ENCODE results near the gene PELI2.

The PELI2 gene

DNA sequence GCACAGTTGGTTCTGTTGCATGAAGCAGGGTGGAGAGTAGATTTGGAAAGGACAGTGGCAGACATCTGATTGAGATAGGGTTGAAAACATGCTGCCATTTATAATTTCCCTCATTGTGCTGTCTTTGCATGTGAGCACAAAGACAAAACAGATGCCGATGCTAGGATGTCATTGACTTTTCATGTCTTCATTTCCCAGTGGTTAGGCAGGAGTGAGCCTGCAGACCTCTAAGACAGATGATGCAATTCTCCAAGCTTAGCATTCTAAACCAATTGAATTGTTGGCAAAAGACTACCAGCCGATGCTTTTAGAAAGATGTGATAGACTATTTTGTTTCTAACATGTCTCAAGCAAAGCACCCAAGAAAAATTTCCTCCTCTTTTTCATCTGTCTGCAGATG is 37.1 kb upstream of the PELI2 start:
- H3K4me1 ChIP-seq (ENCODE audit: control insufficient read depth, insufficient read depth, low read length) = no peaks in the 10 kb centered on the region
- ChIA-PET CTCF (no interaction called here), POLR2A (no interaction called here)
- no peaks in the 10 kb centered on the region for H3K9me3 ChIP-seq (ENCODE audit: control insufficient read depth, insufficient read depth, low read depth, low read length)
- H3K4me3 ChIP-seq (ENCODE audit: low read depth, low read length) = no peak overlapping the region
- no peaks in the 10 kb centered on the region for H3K36me3 ChIP-seq (ENCODE audit: control insufficient read depth in 2 of 2, insufficient read depth in 1 of 2, low read length in 2 of 2)
- no peak overlapping the region for H3K27ac ChIP-seq (ENCODE audit: extremely low read depth, low read depth, low read length)
- TF ChIP-seq, protein P1, sequence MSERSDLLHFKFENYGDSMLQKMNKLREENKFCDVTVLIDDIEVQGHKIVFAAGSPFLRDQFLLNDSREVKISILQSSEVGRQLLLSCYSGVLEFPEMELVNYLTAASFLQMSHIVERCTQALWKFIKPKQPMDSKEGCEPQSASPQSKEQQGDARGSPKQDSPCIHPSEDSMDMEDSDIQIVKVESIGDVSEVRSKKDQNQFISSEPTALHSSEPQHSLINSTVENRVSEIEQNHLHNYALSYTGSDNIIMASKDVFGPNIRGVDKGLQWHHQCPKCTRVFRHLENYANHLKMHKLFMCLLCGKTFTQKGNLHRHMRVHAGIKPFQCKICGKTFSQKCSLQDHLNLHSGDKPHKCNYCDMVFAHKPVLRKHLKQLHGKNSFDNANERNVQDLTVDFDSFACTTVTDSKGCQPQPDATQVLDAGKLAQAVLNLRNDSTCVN (tag by site-specific recombination; optimal IDR thresholded peaks at IDR 0.05) = no peak
- TF ChIP-seq ZNF175 (tag by site-specific recombination; IDR thresholded peaks at IDR 0.05) (no peak), ZNF555 (tag by site-specific recombination; conservative IDR thresholded peaks at IDR 0.05) (no peak), ZNF585B (tag by site-specific recombination; IDR thresholded peaks at IDR 0.05) (no peak), ZNF239 (tag by site-specific recombination; IDR thresholded peaks at IDR 0.05) (no peak), ZNF529 (tag by site-specific recombination; IDR thresholded peaks at IDR 0.05; ENCODE audit: insufficient replicate concordance) (no peak), ZNF660 (tag by site-specific recombination; IDR thresholded peaks at IDR 0.05) (no peak), ZNF707 (tag by site-specific recombination; IDR thresholded peaks at IDR 0.05) (no peak), ZNF391 (tag by site-specific recombination; IDR thresholded peaks at IDR 0.05; ENCODE audit: borderline replicate concordance, low read depth) (no peak), OVOL3 (tag by site-specific recombination; IDR thresholded peaks at IDR 0.05) (no peak)
- TF ChIP-seq, protein P2, sequence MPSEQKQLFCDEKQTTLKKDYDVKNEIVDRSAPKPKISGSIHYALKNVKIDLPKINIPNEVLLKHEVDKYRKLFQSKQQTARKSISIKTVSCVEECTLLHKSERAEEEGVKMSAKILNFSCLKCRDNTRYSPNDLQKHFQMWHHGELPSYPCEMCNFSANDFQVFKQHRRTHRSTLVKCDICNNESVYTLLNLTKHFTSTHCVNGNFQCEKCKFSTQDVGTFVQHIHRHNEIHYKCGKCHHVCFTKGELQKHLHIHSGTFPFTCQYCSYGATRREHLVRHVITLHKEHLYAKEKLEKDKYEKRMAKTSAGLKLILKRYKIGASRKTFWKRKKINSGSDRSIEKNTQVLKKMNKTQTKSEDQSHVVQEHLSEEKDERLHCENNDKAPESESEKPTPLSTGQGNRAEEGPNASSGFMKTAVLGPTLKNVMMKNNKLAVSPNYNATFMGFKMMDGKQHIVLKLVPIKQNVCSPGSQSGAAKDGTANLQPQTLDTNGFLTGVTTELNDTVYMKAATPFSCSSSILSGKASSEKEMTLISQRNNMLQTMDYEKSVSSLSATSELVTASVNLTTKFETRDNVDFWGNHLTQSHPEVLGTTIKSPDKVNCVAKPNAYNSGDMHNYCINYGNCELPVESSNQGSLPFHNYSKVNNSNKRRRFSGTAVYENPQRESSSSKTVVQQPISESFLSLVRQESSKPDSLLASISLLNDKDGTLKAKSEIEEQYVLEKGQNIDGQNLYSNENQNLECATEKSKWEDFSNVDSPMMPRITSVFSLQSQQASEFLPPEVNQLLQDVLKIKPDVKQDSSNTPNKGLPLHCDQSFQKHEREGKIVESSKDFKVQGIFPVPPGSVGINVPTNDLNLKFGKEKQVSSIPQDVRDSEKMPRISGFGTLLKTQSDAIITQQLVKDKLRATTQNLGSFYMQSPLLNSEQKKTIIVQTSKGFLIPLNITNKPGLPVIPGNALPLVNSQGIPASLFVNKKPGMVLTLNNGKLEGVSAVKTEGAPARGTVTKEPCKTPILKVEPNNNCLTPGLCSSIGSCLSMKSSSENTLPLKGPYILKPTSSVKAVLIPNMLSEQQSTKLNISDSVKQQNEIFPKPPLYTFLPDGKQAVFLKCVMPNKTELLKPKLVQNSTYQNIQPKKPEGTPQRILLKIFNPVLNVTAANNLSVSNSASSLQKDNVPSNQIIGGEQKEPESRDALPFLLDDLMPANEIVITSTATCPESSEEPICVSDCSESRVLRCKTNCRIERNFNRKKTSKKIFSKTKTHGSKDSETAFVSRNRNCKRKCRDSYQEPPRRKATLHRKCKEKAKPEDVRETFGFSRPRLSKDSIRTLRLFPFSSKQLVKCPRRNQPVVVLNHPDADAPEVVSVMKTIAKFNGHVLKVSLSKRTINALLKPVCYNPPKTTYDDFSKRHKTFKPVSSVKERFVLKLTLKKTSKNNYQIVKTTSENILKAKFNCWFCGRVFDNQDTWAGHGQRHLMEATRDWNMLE (tag by site-specific recombination; conservative IDR thresholded peaks at IDR 0.05; ENCODE audit: low read depth) = no peak
- TF ChIP-seq, protein P3, sequence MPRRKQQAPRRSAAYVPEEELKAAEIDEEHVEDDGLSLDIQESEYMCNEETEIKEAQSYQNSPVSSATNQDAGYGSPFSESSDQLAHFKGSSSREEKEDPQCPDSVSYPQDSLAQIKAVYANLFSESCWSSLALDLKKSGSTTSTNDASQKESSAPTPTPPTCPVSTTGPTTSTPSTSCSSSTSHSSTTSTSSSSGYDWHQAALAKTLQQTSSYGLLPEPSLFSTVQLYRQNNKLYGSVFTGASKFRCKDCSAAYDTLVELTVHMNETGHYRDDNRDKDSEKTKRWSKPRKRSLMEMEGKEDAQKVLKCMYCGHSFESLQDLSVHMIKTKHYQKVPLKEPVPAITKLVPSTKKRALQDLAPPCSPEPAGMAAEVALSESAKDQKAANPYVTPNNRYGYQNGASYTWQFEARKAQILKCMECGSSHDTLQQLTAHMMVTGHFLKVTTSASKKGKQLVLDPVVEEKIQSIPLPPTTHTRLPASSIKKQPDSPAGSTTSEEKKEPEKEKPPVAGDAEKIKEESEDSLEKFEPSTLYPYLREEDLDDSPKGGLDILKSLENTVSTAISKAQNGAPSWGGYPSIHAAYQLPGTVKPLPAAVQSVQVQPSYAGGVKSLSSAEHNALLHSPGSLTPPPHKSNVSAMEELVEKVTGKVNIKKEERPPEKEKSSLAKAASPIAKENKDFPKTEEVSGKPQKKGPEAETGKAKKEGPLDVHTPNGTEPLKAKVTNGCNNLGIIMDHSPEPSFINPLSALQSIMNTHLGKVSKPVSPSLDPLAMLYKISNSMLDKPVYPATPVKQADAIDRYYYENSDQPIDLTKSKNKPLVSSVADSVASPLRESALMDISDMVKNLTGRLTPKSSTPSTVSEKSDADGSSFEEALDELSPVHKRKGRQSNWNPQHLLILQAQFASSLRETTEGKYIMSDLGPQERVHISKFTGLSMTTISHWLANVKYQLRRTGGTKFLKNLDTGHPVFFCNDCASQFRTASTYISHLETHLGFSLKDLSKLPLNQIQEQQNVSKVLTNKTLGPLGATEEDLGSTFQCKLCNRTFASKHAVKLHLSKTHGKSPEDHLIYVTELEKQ (tag by site-specific recombination; IDR thresholded peaks at IDR 0.05; ENCODE audit: borderline replicate concordance) = no peak

DNA sequence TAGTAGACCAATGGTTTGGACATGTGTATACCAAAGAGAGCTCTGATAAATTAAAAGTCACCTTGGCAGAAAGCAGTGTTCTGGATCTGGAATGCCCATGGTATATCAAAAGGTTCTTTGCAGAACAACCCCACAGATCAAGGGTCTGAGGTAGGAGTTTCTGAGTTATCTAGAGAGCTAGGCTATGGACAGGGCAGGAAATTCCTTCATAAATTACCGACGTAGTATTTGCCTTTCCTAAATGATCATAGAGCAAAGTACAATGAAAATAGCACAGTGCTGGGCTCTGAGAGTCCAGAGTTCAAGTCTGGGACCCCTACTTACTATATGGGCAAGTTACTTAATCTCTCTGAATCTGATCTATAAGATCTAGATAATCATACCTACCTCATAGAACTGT is 35.3 kb upstream of the PELI2 start:
- Histone ChIP-seq H3K4me3 (ENCODE audit: low read depth, low read length) (no peak overlapping the region), H3K4me1 (ENCODE audit: control insufficient read depth, insufficient read depth, low read length) (no peaks in the 10 kb centered on the region), H3K36me3 (ENCODE audit: control insufficient read depth in 2 of 2, insufficient read depth in 1 of 2, low read length in 2 of 2) (no peaks in the 10 kb centered on the region), H3K9me3 (ENCODE audit: control insufficient read depth, insufficient read depth, low read depth, low read length) (no peaks in the 10 kb centered on the region), H3K27ac (ENCODE audit: extremely low read depth, low read depth, low read length) (no peak overlapping the region)
- ChIA-PET POLR2A (no interaction called here), CTCF (no interaction called here)
- TF ChIP-seq ZNF473 (tag by site-specific recombination; IDR thresholded peaks at IDR 0.05) (no peak), ZNF664 (tag by site-specific recombination; IDR thresholded peaks at IDR 0.05) (no peak), CTCF (tag by site-specific recombination; IDR thresholded peaks at IDR 0.05) (no peak), ZNF610 (tag by site-specific recombination; IDR thresholded peaks at IDR 0.05; ENCODE audit: borderline replicate concordance) (no peak), ZNF202 (tag by site-specific recombination; IDR thresholded peaks at IDR 0.05; ENCODE audit: borderline replicate concordance) (no peak), ZNF423 (tag by site-specific recombination; IDR thresholded peaks at IDR 0.05) (no peak), ZNF155 (tag by site-specific recombination; IDR thresholded peaks at IDR 0.05) (no peak), ZNF404 (tag by site-specific recombination; IDR thresholded peaks at IDR 0.05) (no peak), ZFP41 (tag by site-specific recombination; IDR thresholded peaks at IDR 0.05; ENCODE audit: borderline replicate concordance) (no peak), PRDM1 (tag by site-specific recombination; IDR thresholded peaks at IDR 0.05) (no peak), ZNF133 (tag by site-specific recombination; IDR thresholded peaks at IDR 0.05) (no peak), ZNF544 (tag by site-specific recombination; IDR thresholded peaks at IDR 0.05) (no peak), ZNF843 (tag by site-specific recombination; IDR thresholded peaks at IDR 0.05) (no peak), MZF1 (tag by site-specific recombination; IDR thresholded peaks at IDR 0.05; ENCODE audit: borderline replicate concordance) (no peak)
